CD4-positive, alpha-beta T cell treated with Interleukin-6 for 4 hours (primary cell): Measurements from ENCODE around the gene STARD13.
"Not testable (repeated sequence)": the region's sequence is repeated elsewhere in the genome, so short reads cannot be mapped to it uniquely, and the experiment has no call there.

Experiments used
- DNase-seq: peaks from one replicate; pipeline ENCODE4 v3.0.0-alpha.2; 2020; ENCODE audit warnings: mixed read lengths

Gene STARD13

DNA sequence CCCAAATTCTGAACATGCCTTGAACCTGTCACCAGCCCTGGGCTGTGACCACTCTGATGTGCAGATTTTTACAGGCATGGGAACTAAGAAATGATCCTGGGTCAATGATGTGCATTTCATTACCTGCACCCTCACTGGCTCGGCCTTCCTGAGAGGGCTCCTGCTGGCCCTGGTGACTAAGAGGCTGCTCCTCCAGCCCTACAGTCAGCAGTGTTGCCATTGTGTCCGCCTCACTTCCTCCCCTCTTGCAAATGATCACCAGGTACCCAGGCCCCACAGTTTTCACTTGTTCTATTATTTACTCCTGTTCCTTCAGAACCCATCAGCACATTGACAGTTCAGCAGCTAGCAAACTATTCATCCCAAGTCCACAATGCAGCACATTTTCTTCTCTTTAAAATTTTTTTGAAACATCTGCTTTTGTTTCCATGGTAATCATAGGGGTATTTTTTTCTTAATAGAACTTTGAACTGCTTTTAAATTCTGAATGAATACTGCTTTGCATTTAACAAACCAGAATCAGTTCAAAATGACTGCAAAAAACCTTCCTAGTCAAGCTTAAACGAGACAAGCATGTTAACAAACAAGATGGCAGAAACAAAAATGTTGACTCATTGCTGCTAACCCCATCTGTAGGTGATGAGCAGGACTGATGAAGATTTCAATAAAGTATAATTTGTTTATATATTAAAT, 29.3 kb downstream of the STARD13 start:
- no peak for DNase-seq

GRCh38 chr13:33252135-33252534, 33.4 kb downstream of the STARD13 start:
- DNase-seq, result no peak

GRCh38 chr13:33251131-33251661, 34.4 kb downstream of the STARD13 start:
- DNase-seq, result no peak

GRCh38 chr13:33250609-33251008, 34.9 kb downstream of the STARD13 start:
- DNase-seq, result no peak

GRCh38 chr13:33249894-33250293, 35.7 kb downstream of the STARD13 start:
- no peak for DNase-seq

- DNase-seq, result no peak
Observed at GRCh38 chr13:33249066-33249465, 36.5 kb downstream of the STARD13 start.

DNA sequence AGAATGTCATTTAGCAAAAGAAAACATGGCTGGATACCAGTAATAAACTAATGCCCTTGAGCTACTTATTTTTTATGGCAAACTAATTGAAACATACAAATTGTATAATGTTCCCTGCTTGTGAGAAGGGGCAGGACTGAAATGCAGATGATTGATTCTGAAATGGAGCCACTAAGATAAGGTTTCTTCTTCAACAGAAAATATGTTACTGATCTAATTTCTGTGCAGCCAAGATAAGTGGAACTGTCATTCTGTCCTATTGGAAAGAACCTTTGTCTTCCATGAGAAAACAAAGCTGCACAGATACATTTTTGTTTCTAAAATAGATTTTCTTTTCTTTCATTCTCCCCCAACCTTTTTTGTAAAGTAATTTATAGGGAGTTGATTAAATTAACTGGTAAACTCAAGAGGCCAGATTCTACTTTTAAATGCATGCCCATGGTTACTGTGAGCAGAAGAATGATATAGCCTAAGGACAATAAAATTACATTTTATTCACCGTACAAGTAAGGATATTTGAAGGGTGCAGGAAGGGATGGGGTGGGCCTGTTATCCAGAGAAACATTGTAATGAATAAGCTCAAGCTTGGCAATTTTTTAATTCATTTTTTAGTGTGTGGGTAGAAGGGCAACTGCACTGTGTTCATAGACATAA, 39.9 kb downstream of the STARD13 start:
- DNase-seq, result no peak

DNA sequence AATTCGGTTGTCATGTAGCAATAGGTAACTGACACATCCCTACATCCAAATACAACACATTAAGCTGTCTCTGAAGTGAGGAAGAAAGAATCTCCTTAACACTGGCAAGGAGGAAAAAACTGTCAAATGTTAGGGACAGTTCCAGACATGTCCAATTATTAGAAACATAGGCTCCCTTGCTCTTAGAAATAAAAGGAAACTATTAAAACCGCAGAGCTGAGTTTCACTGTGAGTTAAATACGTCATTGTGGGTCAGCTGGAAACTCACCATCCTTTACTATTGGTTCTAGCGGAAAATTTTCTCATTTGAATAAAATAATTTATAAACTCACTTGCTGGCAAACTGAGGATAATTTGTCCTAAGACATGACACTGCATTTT, 40.7 kb downstream of the STARD13 start:
- DNase-seq, result no peak

DNA sequence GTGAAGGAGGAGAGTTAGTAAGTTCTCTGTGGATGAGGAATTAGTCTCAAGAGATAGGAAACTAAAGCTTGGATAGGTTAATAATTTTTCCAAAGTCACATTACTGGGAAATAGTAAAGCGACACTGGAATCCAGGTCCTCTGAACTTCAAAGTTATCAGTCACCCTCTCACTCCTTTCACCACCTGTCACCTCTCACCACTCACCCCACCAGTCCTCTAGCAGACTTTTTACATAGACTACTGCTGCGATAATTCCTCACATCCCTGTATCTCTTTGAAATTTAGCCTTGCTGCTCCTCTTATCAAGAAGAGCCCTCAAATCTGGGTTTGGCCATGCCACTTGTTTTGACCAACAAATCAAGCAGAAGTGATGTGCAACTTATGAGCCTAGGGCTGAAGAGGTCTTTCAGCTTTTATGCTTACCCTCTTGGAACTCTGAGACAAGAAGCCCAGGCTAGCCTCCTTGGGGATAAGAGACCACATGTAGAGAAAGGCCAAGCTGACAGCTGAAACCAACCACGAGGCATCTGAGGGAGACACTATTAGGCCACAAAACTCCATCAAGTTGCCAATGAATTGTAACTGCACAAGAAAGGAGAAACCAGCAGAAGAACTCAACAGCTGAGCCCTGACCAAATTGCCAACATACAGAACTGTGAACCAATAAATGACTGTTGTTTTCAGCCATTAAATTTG, 41.2 kb downstream of the STARD13 start:
- DNase-seq, result no peak

GRCh38 chr13:33242984-33243617, 42.5 kb downstream of the STARD13 start:
- DNase-seq, result no peak

GRCh38 chr13:33242372-33242771, 43.2 kb downstream of the STARD13 start:
- DNase-seq, result not testable (repeated sequence)

DNA sequence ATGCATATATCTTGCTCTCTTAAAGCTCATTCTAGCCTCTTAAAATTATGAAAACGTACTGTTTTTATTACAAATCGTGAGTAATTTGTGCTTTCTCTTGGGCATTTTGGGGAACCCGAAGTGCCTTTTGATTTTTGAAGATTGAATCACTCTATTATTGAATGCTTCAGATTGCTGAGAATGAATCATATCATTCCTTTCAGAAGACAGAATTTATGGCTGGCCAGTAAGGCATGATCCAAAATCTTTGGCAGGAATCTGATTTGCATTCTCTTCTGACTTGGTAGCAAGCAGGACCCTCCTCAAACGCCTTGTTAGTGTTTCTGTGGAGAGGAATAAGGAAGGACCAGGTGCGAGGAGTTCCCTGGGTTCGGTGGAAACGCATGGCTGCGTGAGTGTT, 49.5 kb downstream of the STARD13 start:
- DNase-seq, result no peak

DNA sequence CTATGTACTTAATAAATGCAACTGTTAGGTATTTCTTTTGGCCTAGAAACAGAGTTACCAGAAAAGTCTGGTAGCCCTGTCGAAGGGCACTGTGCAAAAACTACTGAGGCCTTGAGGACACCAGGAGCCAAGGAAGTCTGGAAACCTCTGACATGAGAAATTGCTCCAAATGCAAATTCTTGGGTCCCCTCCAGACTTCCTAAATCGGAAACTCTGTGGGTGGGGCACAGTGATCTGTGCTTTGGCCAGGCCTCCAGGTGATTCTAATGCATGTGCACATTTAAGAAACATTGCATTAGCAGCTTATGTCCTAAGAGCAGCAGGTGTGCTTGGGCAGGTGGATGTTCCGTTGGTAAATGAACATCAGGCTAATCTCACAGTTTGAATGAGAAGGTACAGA, 50.0 kb downstream of the STARD13 start:
- no peak for DNase-seq

GRCh38 chr13:33235078-33235477, 50.5 kb downstream of the STARD13 start:
- DNase-seq, result no peak

- DNase-seq, result no peak
Observed at GRCh38 chr13:33233547-33233946, 52.0 kb downstream of the STARD13 start.

- DNase-seq, result no peak
Observed at GRCh38 chr13:33232883-33233282, 52.7 kb downstream of the STARD13 start.

GRCh38 chr13:33231339-33231738, 54.2 kb downstream of the STARD13 start:
- no peak for DNase-seq

DNA sequence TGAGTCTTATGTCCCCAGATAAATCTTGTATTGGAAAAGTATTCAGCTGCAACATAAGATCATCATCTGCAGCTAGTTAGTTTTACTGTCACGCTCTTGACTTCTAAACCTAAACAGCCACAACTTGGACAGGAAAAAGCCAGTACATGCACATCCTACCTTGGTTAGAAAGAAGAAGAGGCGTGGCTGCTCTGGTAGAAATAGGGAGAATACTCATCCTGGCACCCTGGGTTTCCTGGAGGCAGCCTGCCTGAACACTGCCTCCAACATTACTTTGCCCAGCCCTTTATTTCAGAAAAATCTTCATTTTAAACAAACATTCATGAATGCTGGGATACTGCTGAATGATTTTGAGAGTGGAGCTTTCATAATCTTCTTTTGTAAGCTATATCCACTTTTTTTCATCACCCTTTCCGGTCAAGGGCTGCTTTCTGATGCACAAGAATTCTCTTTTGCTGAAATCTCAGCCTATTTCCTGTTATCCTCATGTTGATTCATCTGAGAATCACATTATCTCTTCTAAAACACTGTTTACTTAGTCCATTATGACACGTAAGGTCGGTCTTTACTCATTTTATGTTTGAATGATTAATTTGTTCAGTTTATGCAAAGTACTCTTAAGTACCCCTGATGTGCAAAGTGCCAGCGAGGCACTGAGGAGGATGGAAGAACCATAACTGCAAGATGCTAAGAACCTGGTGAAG, 55.2 kb downstream of the STARD13 start:
- DNase-seq, result no peak

DNA sequence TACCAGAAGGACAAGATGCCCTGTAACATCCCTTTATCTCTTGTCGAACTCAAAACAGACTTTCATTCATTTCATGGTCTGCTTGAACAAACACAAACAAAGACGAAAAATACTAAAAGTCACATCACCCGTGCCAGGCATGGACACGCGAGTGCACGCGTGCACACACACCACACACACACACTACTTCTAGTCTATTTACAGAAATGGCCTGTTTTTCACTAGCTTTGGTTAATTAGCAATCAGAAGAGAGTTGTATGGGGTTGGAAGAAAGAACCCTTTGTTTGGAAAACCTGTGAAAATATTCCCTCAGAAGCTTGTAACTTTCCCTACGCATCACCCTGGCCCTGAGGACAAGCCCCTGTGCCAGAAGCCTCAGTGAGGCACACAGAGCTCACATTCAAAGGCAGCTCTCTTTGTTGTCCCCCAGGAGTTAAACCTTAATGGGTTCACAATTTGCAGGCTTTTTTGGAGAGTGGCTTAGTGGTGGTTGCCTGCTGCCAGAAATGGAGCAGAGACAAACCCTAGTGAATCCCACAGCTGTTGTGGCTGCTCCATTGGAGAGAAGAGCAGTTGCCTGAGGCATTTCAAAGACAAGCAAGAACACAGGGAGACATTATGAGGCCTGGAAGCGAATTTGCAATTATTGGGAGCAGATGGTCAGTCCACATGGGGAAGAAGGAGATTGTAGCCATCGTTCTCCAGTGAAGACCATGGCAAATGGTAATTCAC, 55.9 kb downstream of the STARD13 start:
- no peak for DNase-seq

DNA sequence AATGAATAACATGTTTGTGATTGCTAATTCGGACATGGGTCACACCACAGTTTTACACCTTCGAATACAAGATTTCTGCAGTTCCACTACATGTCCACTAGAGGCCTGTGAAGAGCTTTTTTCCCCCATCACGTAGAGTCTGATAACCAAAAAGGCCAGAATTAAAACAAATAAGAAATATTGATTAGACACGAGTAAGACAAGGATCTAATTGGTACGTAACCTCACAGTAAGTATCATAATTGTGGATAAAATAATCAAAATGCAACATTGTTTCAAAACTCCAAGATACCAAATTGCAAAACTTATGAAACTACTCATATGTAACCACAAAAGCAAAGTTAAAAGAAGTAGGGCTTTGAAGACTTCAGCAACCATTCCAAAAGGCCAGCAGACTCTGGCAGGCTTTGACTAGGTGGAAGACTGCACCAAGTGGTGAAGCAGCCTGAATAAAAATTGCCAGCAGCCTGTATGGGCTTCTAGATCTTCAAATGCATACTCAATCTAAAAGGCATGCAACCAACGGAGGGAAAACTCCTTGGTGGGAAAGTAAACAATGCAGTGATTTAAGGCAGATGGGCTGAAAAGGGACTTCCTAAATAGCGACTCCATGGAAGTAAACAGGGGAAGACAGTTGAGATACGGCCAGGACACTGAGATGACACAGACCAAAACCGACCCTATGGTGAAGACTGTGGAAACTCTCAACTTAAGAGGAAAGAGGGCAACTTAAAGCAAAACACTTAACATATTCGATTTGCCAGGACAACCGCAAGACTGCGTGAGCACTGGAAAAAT, 56.7 kb downstream of the STARD13 start:
- peak; percentile 20 for DNase-seq
